DOHH2 (cell line): Measurements from ENCODE around the gene EPB41.

ENCODE experiments used
- EZH2phosphoT487 ChIP-seq: fragments of 200-600 bp; sonication (generic); IDR thresholded peaks from 2 replicates; pipeline ENCODE4 v1.6.1; 2017; ENCODE audit warnings: borderline replicate concordance, mild to moderate bottlenecking, antibody characterized with exemption, low read length, moderate library complexity, mixed read lengths
- TF ChIP-seq, protein P1 (sequence below): fragments of 200-600 bp; sonication (generic); IDR thresholded peaks from one replicate; pipeline ENCODE4 v1.5.1; 2014; ENCODE audit warnings: antibody characterized with exemption, mild to moderate bottlenecking, low read depth, low read length; ENCODE audit not compliant: poor library complexity, severe bottlenecking

DNA sequence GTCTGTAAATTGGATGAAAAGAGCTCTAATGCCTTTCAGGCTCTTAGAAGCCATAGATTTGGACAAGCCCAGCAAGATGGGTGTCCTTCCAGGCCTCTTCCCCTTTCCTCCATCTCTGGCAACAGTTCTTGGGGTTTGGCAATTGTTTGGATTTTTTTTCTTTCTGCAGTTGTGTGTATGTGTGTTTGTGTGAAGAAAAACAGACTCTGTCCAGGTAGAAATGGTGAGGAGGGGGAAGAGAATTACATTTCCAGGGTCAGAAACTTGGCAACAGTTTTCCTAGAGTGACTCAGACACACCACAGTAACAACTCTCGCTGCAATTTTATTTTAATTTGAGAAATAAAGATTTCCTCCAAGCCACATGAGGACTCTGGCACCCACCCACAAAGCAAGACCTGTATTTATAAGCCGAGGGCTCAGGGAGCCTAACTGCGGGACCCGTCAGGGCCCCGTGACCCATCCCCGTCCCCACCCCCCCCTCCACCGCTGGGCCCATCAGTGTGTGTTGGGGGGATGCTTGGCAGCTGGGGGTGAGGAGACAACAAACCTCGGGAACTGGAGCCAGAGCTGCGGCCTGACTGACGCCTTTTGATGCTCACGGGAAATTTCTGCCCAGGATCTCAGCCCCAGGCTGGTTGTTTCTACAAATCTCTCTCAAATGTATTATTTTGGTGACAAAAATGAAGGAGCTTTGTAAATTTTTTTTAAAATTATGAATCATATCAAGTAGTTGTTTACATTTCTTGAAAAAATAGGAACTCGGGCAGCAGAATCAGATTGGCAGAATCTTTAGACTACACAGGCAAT lies 205.0 kb downstream of the EPB41 start:
- TF ChIP-seq, protein P1, sequence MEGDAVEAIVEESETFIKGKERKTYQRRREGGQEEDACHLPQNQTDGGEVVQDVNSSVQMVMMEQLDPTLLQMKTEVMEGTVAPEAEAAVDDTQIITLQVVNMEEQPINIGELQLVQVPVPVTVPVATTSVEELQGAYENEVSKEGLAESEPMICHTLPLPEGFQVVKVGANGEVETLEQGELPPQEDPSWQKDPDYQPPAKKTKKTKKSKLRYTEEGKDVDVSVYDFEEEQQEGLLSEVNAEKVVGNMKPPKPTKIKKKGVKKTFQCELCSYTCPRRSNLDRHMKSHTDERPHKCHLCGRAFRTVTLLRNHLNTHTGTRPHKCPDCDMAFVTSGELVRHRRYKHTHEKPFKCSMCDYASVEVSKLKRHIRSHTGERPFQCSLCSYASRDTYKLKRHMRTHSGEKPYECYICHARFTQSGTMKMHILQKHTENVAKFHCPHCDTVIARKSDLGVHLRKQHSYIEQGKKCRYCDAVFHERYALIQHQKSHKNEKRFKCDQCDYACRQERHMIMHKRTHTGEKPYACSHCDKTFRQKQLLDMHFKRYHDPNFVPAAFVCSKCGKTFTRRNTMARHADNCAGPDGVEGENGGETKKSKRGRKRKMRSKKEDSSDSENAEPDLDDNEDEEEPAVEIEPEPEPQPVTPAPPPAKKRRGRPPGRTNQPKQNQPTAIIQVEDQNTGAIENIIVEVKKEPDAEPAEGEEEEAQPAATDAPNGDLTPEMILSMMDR: no peak
- no peak for TF ChIP-seq EZH2phosphoT487
